H9 (cell line): ENCODE measurements around the gene PLEKHG2. TPM values are rescaled to one million over a fixed set of nuclear protein-coding genes. Genes with fewer than 3 reads are reported as not detected.

Experiments
- DNase-seq: peaks from one replicate; pipeline ENCODE4 v3.0.0-alpha.2; 2017
- H2AFZ ChIP-seq: one replicate; pipeline ENCODE4 v1.6.1; 2013; ENCODE audit warnings: mild to moderate bottlenecking, low read length, control low read depth, moderate library complexity
- H2AK5ac ChIP-seq: 2 replicates; pipeline ENCODE4 v1.6.1; 2013; ENCODE audit warnings: low read length, control low read depth, mixed read lengths; ENCODE audit not compliant: insufficient read length
- H2BK120ac ChIP-seq: one replicate; pipeline ENCODE4 v1.6.1; 2013; ENCODE audit warnings: low read depth, mild to moderate bottlenecking, low read length, control low read depth, inconsistent platforms; ENCODE audit not compliant: poor library complexity, severe bottlenecking
- H2BK12ac ChIP-seq: 2 replicates; pipeline ENCODE4 v1.6.1; 2013; ENCODE audit warnings: low read length, control low read depth, mixed read lengths, low read depth; ENCODE audit not compliant: insufficient read length
- H2BK15ac ChIP-seq: 2 replicates; pipeline ENCODE4 v1.6.1; 2013; ENCODE audit warnings: low read depth, low read length, control low read depth
- H2BK20ac ChIP-seq: one replicate; pipeline ENCODE4 v1.6.1; 2013; ENCODE audit warnings: low read depth, mild to moderate bottlenecking, low read length, control low read depth, inconsistent platforms; ENCODE audit not compliant: poor library complexity, severe bottlenecking
- H2BK5ac ChIP-seq: 2 replicates; pipeline ENCODE4 v1.6.1; 2013; ENCODE audit warnings: low read length, control low read depth, mixed read lengths; ENCODE audit not compliant: insufficient read length
- H3K14ac ChIP-seq: 2 replicates; pipeline ENCODE4 v1.6.1; 2013; ENCODE audit warnings: low read length, control low read depth; ENCODE audit not compliant: insufficient read depth
- H3K18ac ChIP-seq: 2 replicates; pipeline ENCODE4 v1.6.1; 2013; ENCODE audit warnings: low read depth, mild to moderate bottlenecking, mixed read lengths, low read length, control low read depth; ENCODE audit not compliant: insufficient read length
- H3K23ac ChIP-seq: 2 replicates; pipeline ENCODE4 v1.6.1; 2013; ENCODE audit warnings: low read length, control low read depth, mixed read lengths, low read depth; ENCODE audit not compliant: insufficient read length
- H3K23me2 ChIP-seq: 2 replicates; pipeline ENCODE4 v1.6.1; 2013; ENCODE audit warnings: low read depth, mild to moderate bottlenecking, mixed read lengths, low read length, control low read depth; ENCODE audit not compliant: insufficient read length, poor library complexity, severe bottlenecking
- H3K27ac ChIP-seq: 2 replicates; pipeline ENCODE4 v1.5.1; 2013; ENCODE audit warnings: low read length, control low read depth, mixed read lengths, low read depth; ENCODE audit not compliant: insufficient read length
- H3K27me3 ChIP-seq: 2 replicates; pipeline ENCODE4 v1.6.1; 2013; ENCODE audit warnings: low read length, control low read depth, inconsistent platforms; ENCODE audit not compliant: insufficient read depth
- H3K4ac ChIP-seq: 2 replicates; pipeline ENCODE4 v1.6.1; 2013; ENCODE audit warnings: low read depth, mild to moderate bottlenecking, control low read depth, inconsistent platforms, low read length, moderate library complexity
- H3K4me1 ChIP-seq: 2 replicates; pipeline ENCODE4 v1.6.1; 2013; ENCODE audit warnings: low read length, control low read depth, inconsistent platforms; ENCODE audit not compliant: insufficient read depth
- H3K4me2 ChIP-seq: 2 replicates; pipeline ENCODE4 v1.6.1; 2013; ENCODE audit warnings: low read length, control low read depth, mixed read lengths; ENCODE audit not compliant: insufficient read length, insufficient read depth
- H3K56ac ChIP-seq: 2 replicates; pipeline ENCODE4 v1.6.1; 2013; ENCODE audit warnings: low read depth, mild to moderate bottlenecking, mixed read lengths, low read length, control low read depth; ENCODE audit not compliant: insufficient read length
- H3K79me1 ChIP-seq: 2 replicates; pipeline ENCODE4 v1.6.1; 2013; ENCODE audit warnings: low read depth, mild to moderate bottlenecking, moderate library complexity, low read length, control low read depth, inconsistent platforms; ENCODE audit not compliant: insufficient read depth, poor library complexity, severe bottlenecking
- H3K79me2 ChIP-seq: 2 replicates; pipeline ENCODE4 v1.6.1; 2013; ENCODE audit warnings: low read length, control low read depth, inconsistent platforms; ENCODE audit not compliant: insufficient read depth
- H3K9ac ChIP-seq: 2 replicates; pipeline ENCODE4 v1.6.1; 2013; ENCODE audit warnings: low read length, control low read depth, mixed read lengths; ENCODE audit not compliant: insufficient read length; ENCODE audit errors: extremely low read depth
- H3K9me3 ChIP-seq: one replicate; pipeline ENCODE4 v1.6.1; 2013; ENCODE audit warnings: low read depth, low read length, inconsistent platforms; ENCODE audit not compliant: control insufficient read depth
- H3T11ph ChIP-seq: one replicate; pipeline ENCODE4 v1.6.1; 2013; ENCODE audit warnings: mild to moderate bottlenecking, low read length, control low read depth, inconsistent platforms
- H4K20me1 ChIP-seq: one replicate; pipeline ENCODE4 v1.6.1; 2013; ENCODE audit not compliant: control insufficient read depth, insufficient read length, insufficient read depth
- H4K5ac ChIP-seq: 2 replicates; pipeline ENCODE4 v1.6.1; 2013; ENCODE audit warnings: low read depth, mild to moderate bottlenecking, mixed read lengths, low read length, control low read depth; ENCODE audit not compliant: insufficient read length
- H4K8ac ChIP-seq: replicated peaks from 2 replicates; pipeline ENCODE4 v1.6.1; 2013; ENCODE audit warnings: low read length, control low read depth, mixed read lengths, low read depth; ENCODE audit not compliant: insufficient read length
- H4K91ac ChIP-seq: 2 replicates; pipeline ENCODE4 v1.6.1; 2013; ENCODE audit warnings: low read depth, mild to moderate bottlenecking, moderate library complexity, mixed read lengths, low read length, control low read depth; ENCODE audit not compliant: insufficient read length
- H3K27ac Mint-ChIP-seq, 3 experiments: 2 replicates in 2 of 3; 3 replicates in 1 of 3; pipeline ENCODE4 v1.8.0; 2020 to 2021; ENCODE audit warnings: mixed read lengths in 3 of 3, mild to moderate bottlenecking in 1 of 3, moderate library complexity in 1 of 3
- H3K27me3 Mint-ChIP-seq: 2 replicates; pipeline ENCODE4 v1.8.0; 2021; ENCODE audit warnings: low read depth, mild to moderate bottlenecking, moderate library complexity, mixed read lengths
- H3K36me3 Mint-ChIP-seq, 3 experiments: 2 replicates in 2 of 3; 3 replicates in 1 of 3; pipeline ENCODE4 v1.8.0; 2020 to 2021; ENCODE audit warnings: low read depth in 3 of 3, mixed read lengths in 3 of 3; ENCODE audit not compliant: insufficient read depth in 1 of 3
- H3K4me1 Mint-ChIP-seq, 2 experiments: 2 replicates each; pipeline ENCODE4 v1.8.0; 2020; ENCODE audit warnings: mixed read lengths in 2 of 2
- H3K4me3 Mint-ChIP-seq, 2 experiments: 2 replicates in 1 of 2; 3 replicates in 1 of 2; pipeline ENCODE4 v1.8.0; 2020 to 2021; ENCODE audit warnings: mild to moderate bottlenecking in 2 of 2, mixed read lengths in 2 of 2, moderate library complexity in 1 of 2
- H3K9me3 Mint-ChIP-seq, 2 experiments: 2 replicates in 1 of 2; 3 replicates in 1 of 2; pipeline ENCODE4 v1.8.0; 2020; ENCODE audit warnings: mild to moderate bottlenecking in 2 of 2, mixed read lengths in 2 of 2, moderate library complexity in 1 of 2
- WGBS: extraction: QIAGEN DNeasy Blood & Tissue Kit; methylation state at CpG from one replicate; pipeline ENCODE4 v1.1.7; 2013; ENCODE audit warnings: missing lambda C conversion rate, low lambda C conversion rate, mixed read lengths; ENCODE audit not compliant: insufficient read length; ENCODE audit errors: extremely low coverage; 5-methylcytosine and 5-hydroxymethylcytosine counted together
- total RNA-seq: library from RNA; stranded (reverse); gene quantifications from 2 replicates; pipeline ENCODE4 v1.2.1, GENCODE V29; 2021
- TF ChIP-seq, protein P1 (sequence below): fragments of 200-600 bp; sonication (generic); conservative IDR thresholded peaks from 3 replicates; pipeline ENCODE4 v1.8.0; 2021; ENCODE audit warnings: antibody characterized with exemption, mild to moderate bottlenecking

PLEKHG2 gene
- total RNA-seq, 1 experiment from 2014 or later: 167 TPM

- Histone ChIP-seq H3K4me1 (0 out of 2 replicates have a peak, but pooled peaks cover 3% of the 10 kb centered on the region), H3K23ac (no peak overlapping the region), H3K18ac (no peak overlapping the region), H3K56ac (no peak overlapping the region), H2AK5ac (no peak overlapping the region), H2BK12ac (no peak overlapping the region), H3K79me1 (no peaks in the 10 kb centered on the region), H2BK120ac (no peak overlapping the region), H3K9ac (no peak overlapping the region), H2BK20ac (no peak overlapping the region), H2AFZ (no peak overlapping the region), H2BK5ac (no peak overlapping the region), H3K14ac (no peak overlapping the region), H3K79me2 (no peaks in the 10 kb centered on the region), H4K91ac (no peak overlapping the region), H4K5ac (no peak overlapping the region), H3T11ph (no peak overlapping the region), H3K4ac (no peak overlapping the region), H2BK15ac (no peak overlapping the region), H3K27me3 (no peaks in the 10 kb centered on the region), H4K8ac (no peak overlapping the region), H3K23me2 (no peaks in the 10 kb centered on the region), H3K9me3 (no peaks in the 10 kb centered on the region), H3K27ac (no peak overlapping the region), H4K20me1 (no peaks in the 10 kb centered on the region), H3K4me2 (no peak overlapping the region)
- no CpG with 5 or more reads among the region's 15 CpGs for WGBS
- H3K4me3 Mint-ChIP-seq: no peak overlapping the region
- H3K27ac Mint-ChIP-seq: peak overlapping the region in 1 of 3 experiments; percentile 59; a peak in 1 of 7 replicates
- peaks cover 34 to 88% (median 72%) of the 10 kb centered on the region in 3 experiments for H3K36me3 Mint-ChIP-seq
- H3K9me3 Mint-ChIP-seq: no peaks in the 10 kb centered on the region
- no peak for DNase-seq
- peaks cover 0 to 6% of the 10 kb centered on the region in 2 experiments; a peak in 3 of 4 replicates for H3K4me1 Mint-ChIP-seq
- H3K27me3 Mint-ChIP-seq: no peaks in the 10 kb centered on the region
- TF ChIP-seq, protein P1, sequence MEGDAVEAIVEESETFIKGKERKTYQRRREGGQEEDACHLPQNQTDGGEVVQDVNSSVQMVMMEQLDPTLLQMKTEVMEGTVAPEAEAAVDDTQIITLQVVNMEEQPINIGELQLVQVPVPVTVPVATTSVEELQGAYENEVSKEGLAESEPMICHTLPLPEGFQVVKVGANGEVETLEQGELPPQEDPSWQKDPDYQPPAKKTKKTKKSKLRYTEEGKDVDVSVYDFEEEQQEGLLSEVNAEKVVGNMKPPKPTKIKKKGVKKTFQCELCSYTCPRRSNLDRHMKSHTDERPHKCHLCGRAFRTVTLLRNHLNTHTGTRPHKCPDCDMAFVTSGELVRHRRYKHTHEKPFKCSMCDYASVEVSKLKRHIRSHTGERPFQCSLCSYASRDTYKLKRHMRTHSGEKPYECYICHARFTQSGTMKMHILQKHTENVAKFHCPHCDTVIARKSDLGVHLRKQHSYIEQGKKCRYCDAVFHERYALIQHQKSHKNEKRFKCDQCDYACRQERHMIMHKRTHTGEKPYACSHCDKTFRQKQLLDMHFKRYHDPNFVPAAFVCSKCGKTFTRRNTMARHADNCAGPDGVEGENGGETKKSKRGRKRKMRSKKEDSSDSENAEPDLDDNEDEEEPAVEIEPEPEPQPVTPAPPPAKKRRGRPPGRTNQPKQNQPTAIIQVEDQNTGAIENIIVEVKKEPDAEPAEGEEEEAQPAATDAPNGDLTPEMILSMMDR: no peak
Observed at GRCh38 chr19:39420769-39421168, 8.3 kb downstream of the PLEKHG2 start.
